GM20000 (cell line): ENCODE measurements around the gene SLC16A4.

Source experiments
- DNase-seq: peaks from one replicate; pipeline ENCODE4 v3.0.0; 2012; ENCODE audit warnings: low spot score
- CTCF ChIP-seq: IDR thresholded peaks from 2 replicates; pipeline ENCODE4 v1.5.1; 2012; ENCODE audit warnings: mild to moderate bottlenecking, control low read depth; ENCODE audit errors: extremely low read depth, missing control alignments

SLC16A4 gene

GRCh38 chr1:110390096-110390495 is 730 bp downstream of the SLC16A4 start:
- TF ChIP-seq CTCF: no peak
- no peak for DNase-seq

- no peak for TF ChIP-seq CTCF
These were observed 3.6 kb downstream of the SLC16A4 start for GRCh38 chr1:110387048-110387754.

GRCh38 chr1:110385369-110385768 is 5.5 kb downstream of the SLC16A4 start:
- no peak for TF ChIP-seq CTCF
- DNase-seq: no peak

More at GRCh38 chr1:110387048-110387754, 3.6 kb downstream of the SLC16A4 start:
- no peak for DNase-seq

- peak; percentile 59 for DNase-seq
- no peak for TF ChIP-seq CTCF
These were observed 6.1 kb downstream of the SLC16A4 start for GRCh38 chr1:110384581-110385321.

GRCh38 chr1:110383251-110383990 is 7.4 kb downstream of the SLC16A4 start:
- DNase-seq: no peak
- TF ChIP-seq CTCF: no peak

DNA sequence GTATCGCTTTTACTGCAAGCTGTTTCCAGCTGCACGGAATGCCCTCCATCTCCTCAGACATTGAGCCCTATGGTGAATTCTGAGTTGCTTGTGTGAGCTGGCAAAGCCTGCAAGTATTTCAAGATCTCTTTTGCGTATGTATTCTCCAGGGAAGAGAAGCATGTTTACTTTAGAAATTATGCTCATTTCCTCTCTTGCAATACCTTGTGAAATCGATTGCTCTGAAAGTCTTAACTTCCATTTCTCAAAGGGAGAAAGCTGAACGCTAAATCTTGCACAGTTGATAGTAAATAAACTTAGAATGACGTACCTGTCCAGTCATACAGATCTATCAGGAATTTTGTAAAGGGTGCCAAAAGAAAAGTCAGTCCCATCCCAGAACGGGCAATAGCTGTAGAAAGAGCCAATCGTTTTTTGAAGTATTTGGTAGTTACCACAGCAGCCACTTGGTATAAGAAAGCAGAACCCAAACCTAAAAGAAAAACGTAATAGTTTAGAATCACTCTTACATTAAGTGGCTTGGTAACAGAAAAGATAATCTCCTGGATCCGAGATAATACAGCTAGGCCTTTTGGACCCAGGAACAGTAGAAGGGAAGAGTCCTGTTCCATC is 10.0 kb downstream of the SLC16A4 start:
- DNase-seq: no peak
- no peak for TF ChIP-seq CTCF

DNA sequence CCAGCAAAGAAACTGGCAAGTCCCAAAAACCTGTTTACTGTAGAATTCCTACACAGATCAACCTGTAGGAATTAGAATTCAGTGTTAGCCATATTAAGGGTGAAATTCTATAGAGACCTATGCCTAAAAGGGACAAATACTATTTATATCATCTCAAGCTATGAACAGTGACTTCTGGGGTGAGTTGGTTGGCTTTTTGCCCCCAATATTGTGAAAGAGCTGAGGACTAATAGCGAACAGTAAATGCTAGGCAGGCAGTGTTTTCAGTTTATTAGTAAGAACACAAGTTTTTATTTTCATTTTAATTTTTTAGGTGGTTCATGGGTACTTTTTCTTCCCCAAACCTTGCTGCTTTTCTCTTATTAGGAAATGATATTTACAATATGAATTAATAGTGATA is 15.3 kb downstream of the SLC16A4 start:
- TF ChIP-seq CTCF: no peak
- no peak for DNase-seq
